NK-92 treated with Interleukin-12 subunit alpha and Interleukin-12 subunit beta, amount 100 ng/mL, for 24 hours (cell line): ENCODE measurements around the gene MYPN.

Experiments used
- DNase-seq: peaks from one replicate; lab custom pipeline; 2025; lab: John Stamatoyannopoulos, UW

MYPN gene

DNA sequence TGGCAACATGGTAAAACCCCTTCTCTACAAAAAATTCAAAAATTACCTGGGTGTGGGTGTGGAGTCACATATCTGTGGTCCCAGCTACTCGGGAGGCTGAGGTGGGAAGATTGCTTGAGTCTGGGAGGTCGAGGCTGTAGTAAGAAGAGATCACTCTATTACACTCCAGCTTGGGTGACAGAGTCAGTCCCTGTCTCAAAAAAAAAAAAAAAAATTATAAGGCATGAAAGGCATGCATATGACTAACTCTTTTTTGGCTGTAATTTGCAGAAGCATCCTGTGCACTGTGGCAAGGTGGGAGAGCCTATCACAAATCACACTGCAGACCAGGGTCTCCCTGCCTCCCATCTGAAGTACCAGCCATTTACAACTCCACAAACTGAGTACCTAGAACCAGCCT, 14.1 kb upstream of the MYPN start:
- DNase-seq: no peak

DNA sequence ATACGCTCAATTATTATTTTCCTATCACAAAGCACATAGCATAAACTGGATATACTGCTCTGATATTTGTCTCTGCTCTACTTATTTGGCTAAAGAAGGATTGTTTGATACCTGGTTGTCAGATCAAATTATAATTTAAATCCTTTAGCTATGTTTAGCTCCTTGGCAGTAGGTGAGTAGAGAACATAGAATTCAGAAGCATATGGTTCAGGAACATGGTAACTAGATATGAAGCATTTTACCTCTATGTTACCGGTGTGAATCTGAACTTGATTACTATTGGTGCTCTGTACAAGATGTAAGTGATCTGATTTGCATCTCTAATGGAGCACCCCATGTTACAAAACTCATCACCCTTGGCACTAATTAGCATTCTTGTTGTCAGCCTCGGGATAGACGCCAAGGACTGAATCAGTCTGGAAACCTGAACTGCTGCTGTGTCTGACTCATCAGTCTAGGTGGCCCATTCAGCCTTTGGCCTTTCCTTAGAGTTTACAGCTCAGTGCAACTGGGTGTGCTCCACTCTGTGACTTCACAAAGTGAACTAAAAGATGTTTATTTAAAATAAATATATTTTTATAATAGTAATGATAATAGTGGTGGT, 12.3 kb upstream of the MYPN start:
- DNase-seq: no peak

DNA sequence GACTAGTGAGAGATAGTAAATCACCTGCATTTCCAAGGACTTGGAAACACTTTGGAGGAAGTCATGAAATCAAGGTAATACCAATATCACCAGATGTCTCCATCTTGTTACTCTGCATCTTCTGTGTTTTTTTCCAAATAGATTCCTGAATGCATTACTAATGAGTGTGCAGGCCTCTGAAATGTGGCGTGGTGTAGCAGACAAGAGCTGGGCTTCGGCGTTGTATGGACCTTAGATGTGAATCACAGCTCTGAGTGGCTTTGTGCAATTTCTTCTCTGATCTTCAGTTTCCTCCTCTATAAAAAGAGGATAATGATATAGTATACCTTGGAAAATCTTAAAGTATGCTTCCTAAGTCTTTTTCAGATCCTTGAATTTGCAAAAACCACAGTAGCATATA, 9.6 kb upstream of the MYPN start:
- no peak for DNase-seq

DNA sequence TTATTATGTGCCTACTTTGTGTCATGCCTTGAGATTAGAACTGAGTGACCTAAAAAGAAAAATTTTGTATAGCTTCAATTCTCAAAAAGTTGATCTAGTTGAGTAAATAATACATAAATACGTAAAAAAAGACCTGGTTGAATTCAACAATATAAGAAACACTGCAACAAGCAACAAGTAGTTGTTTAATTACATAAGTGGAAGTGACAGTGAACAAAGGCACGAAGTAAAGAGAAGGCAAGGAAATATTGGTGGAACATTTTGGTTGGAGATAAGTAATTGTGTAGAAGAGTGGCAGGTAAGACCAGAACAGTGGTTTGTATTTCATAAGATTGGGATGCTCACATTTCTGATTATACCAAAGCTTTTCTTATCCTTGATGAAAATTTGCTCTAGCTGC, 8.2 kb upstream of the MYPN start:
- no peak for DNase-seq

DNA sequence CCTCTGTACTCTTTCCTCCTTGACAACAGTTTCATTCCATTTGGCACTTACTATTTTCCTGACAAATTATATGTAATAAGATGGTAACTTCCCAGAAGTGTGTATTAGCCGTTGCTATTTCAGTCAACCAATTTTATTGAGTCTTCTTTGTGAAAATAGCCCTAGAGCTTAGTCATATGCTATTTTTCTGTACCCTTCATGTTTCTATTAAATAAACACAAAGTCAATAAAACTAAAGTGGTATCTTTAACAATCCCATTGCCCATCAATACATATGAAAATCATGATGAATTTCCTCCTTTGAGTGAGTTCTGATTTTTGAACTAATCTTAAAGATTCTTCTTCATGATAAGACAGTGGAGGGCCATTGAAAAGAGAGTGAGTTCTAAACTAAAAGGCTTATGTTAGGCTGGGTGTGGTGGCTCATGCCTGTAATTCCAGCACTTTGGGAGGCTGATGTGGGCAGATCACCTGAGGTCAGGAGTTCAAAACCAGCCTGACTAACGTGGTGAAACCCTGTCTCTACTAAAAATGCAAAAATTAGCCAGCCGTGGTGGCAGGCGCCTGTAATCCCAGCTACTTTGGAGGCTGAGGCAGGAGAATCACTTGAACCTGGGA, 5.9 kb upstream of the MYPN start:
- no peak for DNase-seq

DNA sequence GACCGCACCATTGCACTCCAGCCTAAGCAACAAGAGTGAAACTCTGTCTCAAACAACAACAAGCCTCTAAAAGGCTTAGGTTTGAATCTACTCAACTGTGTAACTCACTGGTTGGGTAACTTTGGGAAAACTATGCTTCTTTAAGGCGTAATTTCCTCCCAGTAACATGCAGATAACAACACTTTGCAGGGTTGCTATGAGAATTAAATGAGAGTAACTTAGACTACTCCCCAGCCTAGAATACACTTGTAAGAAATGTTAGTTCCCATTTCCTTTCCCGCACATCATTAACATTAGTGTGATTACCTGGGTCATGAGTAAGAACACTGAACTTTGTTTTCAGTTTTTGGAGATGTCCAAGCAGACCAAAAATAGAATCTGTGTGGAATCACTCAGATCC, 5.4 kb upstream of the MYPN start:
- DNase-seq: no peak

DNA sequence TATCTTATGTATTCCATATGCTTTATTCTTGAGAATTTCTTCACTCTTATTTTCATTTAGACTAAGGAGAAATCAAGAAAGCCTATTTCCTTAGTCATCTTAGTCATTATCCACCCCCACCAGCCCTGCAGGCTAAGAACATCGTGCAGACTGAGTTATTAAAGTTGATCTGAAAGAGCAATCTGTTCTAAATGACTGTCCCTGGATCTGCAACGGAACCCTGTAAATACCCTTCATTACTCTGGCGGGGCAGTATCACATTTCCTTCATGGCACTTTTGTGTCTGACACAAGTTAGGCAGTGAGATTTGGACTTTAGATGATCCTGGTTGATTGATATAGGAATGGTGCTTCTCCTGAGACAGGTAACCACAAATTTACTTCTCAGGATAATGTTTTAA, 3.5 kb upstream of the MYPN start:
- no peak for DNase-seq

DNA sequence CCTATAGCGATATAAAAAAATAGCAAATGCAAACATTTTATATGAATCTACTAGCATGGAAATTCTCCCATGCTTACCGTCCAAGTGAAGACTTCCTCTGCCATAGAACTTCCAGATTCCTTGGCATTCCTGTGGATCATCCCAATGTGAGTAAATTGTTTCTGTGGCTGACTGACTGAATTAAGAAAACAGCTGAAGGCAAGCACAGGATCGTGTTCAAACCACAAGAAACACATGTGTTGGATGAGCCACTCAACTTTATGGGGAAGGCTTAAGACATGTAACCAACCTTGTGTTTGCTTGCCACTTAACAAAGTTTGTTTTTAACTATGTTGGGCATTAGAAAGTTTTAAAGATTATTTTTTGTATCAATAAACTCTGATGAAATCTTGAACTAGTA, 2.6 kb upstream of the MYPN start:
- no peak for DNase-seq

DNA sequence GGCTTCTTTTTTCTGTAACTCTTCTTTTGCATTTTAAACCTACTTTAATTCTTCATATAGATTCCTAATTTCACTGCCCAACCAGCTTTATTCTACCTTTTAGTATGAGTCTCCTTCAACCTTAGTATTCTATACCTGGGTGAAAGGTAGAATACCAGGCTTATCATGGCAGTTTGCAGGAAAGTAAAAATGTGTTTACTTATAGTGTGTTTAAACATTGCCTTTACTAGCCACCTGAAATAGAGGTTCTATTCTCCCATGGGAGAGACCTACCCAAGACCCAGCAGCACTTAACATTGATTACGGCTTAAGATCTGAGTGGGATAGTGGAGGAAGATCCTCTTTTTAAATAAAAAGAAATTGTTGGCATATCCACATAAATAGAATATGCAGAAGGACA, 1.6 kb upstream of the MYPN start:
- no peak for DNase-seq

DNA sequence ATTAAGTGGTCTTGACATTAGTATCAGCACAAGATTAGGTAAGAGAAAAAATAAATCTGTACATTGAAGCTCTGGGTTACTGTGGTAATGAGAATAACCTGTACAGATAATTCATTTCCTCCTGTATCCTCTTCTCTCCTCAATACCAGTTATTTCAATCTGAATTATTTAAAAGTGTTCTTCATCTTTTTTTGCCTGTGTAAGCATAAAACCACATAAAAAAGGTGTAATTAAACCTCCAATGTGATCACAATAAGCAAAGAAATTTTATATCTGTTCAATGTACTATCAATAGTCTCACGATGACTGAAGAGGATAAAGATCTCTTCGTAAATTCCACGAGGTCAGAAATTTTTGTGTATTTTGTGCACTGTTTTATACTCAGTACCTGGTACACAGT, 1.2 kb upstream of the MYPN start:
- no peak for DNase-seq

DNA sequence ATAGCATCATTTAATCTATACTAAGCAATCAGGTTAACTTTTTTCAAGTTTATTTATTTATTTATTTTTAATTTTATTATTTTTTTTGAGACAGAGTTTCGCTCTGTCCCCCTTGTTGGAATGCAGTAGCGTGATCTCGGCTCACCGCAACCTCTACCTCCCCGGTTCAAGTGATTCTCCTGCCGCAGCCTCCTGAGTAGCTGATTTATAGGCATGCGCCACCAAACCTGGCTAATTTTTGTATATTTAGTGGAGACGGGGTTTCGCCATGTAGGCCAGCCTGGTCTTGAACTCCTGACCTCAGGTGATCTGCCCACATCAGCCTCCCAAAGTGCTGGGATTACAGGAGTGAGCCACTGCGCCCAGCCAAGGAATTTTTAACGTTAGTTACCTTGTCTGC, 635 bp upstream of the MYPN start:
- no peak for DNase-seq

DNA sequence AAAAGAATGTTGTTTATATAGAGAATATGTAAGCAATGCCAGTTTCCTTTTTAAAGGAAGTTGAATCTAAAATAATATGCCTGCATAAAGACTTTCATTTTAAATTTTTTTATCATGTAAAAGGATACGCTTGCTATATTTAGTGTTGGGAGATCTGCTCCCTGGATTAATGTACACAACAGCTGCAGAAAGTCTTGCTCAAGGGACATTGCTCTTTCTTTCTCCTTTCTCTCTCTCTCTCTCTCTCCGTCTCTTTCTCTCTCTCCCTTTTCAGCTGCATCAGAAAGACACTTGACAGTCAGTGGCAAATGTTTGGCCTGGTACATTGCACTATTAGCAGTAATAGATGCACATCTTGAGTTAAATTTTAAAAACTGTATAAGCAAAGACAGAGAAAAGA, 739 bp downstream of the MYPN start:
- no peak for DNase-seq

DNA sequence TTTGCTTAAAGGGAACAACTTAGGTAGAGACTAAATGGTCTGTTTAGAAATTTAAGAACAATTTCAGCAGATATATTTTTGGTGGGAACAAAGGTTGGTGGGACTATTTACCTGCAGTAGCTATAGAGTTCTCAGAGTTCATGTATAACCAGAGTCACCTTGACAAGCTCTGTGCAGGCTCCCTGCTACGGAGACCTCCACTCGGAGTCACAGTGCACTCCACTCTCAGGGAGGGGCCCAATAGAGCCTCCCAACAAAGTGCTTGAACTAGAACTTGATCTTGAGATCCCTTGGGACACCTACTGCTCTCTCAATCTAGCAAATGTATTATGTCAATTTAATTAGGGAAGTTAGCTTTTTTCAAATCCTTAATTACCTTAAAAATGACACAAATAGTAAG, 2.3 kb downstream of the MYPN start:
- DNase-seq: no peak

DNA sequence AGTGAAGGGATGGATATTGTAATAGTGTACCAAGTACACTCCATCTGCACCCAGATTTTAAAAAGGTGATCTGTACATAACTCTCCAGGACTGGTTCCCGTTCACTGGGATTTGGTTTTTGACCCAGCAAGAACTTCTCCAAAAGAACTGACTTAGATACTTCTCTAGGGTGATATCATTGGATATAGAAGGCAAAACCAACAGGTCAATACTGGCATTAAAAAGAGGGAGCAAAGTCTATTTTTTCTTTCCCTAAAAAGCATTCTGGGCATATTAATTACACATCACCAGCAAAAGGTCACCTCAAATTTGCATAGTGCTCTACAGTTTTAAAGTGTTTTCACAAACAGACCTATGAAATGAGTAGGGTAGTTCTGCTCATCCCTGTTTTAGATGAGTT, 3.5 kb downstream of the MYPN start:
- DNase-seq: no peak

DNA sequence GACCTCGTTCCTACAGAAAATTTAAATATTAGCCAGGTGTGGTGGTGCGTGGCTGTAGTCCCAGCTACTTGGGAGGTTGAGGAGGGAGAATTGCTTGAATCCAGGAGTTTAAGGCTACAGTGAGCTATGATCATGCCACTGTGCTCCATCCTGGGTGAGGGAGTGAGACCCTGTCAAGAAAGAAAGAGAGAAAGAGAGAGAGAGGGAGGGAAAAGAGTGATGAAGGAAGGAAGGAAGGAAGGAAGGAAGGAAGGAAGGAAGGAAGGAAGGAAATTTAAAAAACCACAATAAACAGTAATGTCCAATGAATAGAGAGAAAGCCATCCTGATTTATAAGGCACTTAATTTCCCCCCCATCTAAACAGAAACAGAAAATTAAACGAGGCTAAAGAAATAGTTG, 9.4 kb downstream of the MYPN start:
- DNase-seq: no peak

DNA sequence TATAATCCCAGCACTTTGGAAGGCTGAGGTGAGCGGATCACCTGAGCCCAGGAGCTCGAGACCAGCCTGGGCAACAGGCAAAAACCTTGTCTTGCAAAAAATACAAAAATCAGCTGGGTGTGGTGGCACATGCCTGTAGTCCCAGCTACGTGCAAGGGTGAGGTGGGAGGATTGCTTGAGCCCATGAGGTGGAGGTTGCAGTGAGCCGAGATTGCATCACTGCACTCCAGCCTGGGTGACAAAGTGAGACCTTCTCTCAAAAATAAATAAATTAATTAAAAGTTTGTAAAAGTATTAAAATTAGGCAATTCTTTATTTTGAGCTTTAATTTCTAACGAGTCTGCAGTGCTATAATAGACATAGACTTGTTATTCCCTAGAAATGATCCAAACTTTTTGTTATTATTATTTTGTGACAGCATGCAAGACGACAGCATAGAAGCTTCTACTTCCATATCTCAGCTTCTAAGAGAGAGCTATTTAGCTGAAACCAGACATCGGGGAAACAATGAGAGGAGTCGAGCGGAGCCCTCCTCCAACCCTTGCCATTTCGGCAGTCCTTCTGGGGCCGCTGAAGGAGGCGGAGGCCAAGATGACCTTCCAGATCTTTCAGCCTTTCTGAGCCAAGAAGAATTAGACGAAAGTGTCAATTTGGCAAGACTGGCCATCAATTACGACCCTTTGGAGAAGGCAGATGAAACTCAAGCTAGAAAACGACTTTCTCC, 11.9 kb downstream of the MYPN start:
- no peak for DNase-seq

DNA sequence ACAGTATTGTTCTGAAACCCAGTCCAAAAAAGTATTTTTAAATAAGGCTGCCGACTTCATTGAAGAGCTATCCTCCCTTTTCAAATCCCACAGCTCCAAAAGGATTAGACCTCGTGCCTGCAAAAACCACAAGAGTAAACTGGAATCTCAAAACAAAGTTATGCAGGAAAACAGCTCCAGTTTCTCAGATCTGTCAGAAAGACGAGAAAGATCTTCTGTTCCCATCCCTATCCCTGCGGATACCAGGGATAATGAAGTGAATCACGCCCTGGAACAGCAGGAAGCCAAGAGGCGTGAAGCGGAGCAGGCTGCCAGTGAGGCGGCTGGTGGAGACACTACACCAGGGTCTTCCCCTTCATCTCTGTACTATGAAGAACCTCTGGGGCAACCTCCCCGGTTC, 12.6 kb downstream of the MYPN start:
- DNase-seq: no peak

DNA sequence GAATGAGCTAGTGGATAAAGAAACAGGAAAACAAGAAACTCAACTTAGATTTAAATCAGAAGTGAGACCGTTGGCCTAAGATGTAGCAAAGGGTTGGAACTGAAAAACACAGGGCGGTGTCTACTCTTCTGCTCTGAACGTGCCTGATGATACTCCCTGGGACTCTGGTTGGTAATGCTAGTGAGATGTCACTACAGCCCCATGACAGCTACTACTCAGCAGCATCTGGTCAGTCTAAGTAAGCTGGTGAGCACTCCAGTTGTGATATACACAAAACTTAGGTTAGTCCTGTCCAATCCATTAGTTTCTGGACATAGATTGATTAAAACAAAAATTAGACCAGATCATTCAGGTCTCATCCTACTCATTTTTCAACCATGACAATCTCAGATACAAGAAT, 15.4 kb downstream of the MYPN start:
- DNase-seq: no peak

DNA sequence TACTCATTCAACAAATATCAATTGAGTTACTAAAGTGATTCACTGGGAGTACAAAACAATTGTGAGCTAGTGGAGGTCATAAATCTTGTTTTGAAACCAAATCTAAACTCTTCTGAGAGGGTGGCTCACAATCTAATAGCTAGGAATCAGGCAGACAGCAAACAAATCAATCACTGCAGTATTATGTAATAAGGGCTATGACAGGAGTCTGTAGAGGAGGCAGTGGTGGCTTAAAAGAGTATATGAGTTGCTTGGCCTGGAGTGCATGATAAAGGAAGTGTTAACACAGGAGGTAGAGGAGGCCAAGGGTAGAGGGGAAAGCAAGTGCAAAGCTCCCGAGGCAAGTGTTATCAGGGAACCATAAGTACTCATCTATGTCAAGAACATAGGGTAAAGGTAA, 16.5 kb downstream of the MYPN start:
- no peak for DNase-seq

DNA sequence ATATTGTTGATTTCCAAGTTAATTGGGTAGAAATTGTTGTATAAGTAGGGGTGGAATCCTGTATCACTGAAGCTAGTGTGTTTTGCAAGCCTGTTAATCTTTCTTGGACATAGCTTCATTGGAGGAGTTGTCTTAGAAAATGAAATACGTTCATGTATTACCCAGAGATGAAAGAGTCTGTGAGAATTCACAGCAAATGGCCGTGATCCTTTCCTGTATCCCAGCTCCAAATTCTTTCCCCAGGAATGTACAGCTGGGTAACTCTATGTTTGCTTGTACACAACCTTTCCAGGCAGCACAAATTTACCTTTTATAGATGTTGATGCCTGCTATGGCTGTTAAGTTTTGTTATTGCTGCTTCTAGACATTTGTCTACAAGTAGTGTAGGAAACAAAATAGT, 18.7 kb downstream of the MYPN start:
- no peak for DNase-seq

DNA sequence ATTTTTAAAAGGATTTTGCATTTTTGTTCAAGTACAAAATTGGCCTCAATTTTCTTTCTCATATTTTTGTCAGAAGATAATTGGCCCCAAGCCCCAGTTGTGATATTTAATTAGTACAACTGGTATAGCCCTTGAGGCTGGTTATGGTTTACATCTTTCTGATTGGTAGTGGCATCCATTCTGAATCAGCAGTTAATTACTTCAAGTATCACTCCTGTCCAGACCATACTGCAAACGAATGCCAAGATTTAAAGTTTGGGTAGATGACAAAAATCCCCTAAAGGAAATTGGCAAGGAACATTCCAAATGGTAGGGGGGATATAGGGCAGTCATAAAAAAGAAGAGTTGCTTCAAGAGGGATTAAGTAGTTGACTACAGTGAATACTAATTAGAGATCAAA, 23.1 kb downstream of the MYPN start:
- DNase-seq: no peak

DNA sequence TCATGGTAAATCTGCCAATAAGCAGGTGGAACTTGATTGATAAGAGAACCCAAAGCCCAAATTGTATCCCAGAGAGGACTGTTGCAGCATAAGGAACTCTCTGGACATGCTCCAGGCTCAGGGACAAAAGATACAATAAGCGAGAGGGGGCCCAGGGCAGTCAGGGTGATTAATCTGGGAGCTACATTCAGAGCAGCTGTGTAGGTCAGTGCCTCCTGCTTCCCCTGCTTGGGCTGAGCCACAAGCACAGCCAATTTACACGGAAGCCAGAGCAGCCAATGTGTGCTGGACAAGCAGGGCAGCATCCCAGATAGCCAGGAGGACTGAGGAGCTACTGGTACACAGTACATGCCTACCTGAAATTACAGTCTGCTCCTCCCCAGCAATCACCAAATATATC, 24.2 kb downstream of the MYPN start:
- DNase-seq: no peak

DNA sequence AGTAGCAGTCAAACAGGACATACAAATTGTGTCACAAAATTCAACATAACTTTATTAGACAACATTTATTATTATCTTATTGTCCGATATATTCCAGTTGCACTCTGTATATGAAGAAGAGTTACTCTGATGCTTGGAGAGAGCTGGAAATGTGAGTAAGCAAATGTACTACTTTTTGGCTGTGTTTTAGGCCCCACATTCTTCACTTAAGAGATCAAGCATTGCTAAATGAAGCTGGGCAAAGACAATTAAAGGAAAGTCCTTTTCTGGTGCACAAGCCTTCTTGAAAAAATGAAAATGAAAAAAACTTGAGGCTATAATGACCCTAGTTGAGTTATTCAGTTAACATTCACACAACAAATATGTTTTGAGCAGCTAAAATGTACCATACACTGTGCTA, 26.1 kb downstream of the MYPN start:
- DNase-seq: no peak
